Forelimb muscle (tissue), 1 donor: ENCODE results near the gene DNM3. TPM values are rescaled to one million over a fixed set of nuclear protein-coding genes. Genes with fewer than 3 reads are reported as not detected.
A peak's percentile ranks its signal among the peaks of the same experiment; 100 is the strongest.
"Not testable (repeated sequence)": the region's sequence is repeated elsewhere in the genome, so short reads cannot be mapped to it uniquely, and the experiment has no call there.

ENCODE experiments used
- DNase-seq: peaks from one replicate; pipeline ENCODE4 v3.0.0-alpha.2; 2013; ENCODE audit warnings: low read depth
- polyA plus RNA-seq: library from polyadenylated mRNA; unstranded; fragments of 120-200 nt; gene quantifications from one replicate; pipeline ENCODE4 v1.2.1, GENCODE V29; 2013; ENCODE audit not compliant: insufficient read length

The DNM3 gene
- 3.0 TPM for polyA plus RNA-seq

- DNase-seq, result peak; percentile 17
These were observed at the start of gene DNM3 for GRCh38 chr1:171841050-171841910. Gene DNM3 (plus strand): TSS chr1:171841498. CDS start chr1:171841657, 159 bp downstream.

DNA sequence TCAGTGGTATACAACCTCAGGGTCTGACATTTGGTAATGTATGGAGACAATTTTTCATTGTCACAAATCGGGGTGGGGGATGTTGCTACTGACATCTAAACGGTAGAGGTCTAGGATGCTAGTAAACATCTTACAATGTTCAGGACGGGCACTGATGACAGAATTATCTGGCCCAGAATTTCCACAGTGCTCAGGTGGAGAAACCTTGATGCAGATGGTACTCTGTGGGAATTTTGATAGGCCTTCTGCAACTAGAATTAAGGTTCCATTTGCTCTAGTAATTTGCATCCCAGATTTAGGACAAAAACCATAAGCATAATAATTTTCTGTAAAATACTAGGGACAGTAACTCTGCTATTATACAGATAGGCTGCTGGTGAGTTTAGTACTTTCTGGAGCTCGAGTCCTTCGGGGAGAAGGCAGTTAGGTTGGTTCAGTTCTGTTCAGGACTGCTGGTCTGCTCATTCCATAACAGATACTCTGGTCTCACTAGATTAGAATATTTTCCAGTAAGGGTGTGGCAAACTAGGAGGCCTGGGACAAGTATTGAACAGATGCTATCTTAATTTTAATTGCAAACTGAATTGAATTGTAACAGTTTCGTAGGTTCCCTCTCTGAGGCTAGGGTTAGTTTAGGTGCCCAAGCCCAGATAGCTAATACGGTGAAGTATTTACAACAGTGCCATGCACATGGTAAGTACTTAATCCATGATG is 48.5 kb upstream of the DNM3 start:
- DNase-seq, result no peak

DNA sequence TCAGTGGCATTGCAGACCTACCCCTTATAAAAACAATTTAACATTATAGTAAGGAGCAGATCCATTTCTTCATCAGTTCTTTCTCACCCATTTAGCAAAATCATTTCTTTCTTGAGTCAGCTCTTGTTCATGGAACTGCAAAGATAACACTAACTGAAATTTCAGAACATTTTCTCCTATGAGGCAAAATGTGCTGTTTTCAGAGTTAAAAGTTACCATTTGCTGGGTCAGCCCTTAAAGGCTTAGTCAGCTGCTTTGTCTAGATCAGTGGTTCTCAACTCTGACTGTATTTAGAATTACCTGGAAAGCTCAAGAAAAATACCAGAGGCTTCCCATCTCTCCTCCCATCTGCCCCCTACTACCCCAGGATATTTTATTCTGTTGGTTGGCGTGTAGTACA is 47.7 kb upstream of the DNM3 start:
- DNase-seq, result no peak

- no peak for DNase-seq
These were observed 47.2 kb upstream of the DNM3 start for GRCh38 chr1:171794085-171794484.

DNA sequence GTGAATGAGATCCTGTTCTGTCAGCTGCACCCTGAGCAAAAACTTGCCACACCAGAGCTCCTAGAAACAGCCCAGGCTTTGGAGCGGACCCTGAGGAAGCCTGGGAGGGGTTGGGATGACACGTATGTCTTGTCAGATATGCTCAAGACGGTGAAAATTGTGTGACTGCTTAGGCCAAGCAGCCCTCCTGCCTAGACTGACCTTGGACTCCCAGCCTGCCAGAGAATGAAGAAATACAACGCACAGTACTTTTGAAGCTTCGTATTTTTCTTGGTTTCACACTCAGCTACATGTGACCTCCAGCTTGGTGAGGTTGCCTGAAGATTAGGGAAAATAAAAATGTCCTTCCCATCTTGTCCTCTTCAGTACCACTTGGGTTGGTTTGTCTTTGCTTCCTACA is 44.7 kb upstream of the DNM3 start:
- no peak for DNase-seq

DNA sequence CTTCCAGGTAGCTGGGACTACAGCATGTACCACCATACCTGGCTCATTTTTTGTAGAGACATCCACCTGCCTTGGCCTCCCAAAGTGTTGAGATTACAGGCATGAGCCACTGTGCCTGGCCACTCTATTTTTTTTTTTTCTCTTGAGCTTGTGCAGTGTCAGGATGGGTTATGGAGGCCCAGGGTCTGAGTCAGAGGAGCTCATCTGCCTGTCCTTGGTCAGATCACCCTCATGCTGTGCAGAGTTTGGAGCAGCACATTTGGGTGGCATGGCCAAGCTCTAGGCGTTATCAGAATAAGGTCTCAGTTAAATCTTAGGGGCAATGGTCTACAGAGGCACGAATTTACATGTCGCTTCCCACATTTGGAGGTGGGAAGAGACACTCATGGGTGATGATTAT is 43.0 kb upstream of the DNM3 start:
- no peak for DNase-seq

- no peak for DNase-seq
These were observed 42.5 kb upstream of the DNM3 start for GRCh38 chr1:171798765-171799164.

GRCh38 chr1:171799166-171799565 is 42.1 kb upstream of the DNM3 start:
- DNase-seq, result no peak

DNA sequence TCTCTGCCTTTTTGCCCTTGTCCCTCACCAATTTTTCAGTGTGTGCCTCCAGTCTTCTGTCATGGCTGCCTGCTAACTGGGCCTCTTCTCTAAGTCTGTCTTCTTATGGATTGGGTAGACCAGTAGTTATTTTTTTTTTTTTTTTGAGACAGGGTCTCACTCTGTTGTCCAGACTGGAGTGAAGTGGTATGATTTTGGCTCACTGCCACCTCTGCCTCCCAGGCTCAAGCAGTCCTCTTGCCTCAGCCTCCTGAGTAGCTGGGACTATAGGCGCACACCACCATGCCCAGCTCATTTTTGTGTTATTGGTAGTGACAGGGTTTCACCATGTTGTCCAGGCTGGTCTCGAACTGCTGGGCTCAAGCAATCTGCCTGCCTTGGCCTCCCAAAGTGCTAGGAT is 41.6 kb upstream of the DNM3 start:
- DNase-seq, result not testable (repeated sequence)

DNA sequence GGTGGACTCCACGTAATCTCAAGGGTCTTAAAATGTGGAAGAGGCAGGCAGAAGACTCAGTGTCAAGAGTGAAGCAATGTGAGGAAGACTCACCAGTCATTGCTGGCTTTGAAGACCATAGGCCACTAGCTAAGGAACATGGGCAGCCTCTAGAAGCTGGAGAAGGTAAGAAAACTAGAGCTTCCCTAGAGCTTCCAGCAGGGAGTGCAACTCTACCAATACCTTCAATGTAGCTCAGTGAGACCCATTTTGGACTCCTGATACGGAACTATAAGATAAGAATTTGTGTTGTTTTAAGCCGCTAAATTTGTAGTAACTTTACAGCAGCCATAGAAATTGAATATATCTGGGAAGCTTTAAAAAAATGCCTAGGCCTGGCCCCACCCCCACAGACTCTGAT is 41.0 kb upstream of the DNM3 start:
- DNase-seq, result no peak

DNA sequence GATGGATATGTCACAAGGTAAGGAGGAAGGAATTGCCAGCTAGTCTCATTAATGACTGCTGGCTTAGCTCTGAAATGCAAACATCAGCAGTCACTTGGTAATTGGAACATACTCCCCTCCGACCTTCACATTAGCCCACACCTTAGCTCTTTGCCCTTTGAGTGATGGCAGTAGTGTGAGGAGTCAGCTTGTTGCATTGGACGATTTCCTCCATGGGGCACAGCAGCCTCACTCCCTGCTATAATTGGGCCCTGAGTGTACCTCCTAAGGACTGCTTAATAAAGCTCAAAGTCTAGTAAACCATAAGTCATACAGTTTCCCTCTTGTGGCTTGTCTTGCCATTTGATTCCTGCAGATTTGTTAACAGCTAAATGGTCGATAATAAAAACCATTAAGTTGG is 40.4 kb upstream of the DNM3 start:
- DNase-seq, result no peak

- DNase-seq, result no peak
These were observed 39.8 kb upstream of the DNM3 start for GRCh38 chr1:171801487-171801891.

- no peak for DNase-seq
These were observed 39.1 kb upstream of the DNM3 start for GRCh38 chr1:171802207-171802606.

DNA sequence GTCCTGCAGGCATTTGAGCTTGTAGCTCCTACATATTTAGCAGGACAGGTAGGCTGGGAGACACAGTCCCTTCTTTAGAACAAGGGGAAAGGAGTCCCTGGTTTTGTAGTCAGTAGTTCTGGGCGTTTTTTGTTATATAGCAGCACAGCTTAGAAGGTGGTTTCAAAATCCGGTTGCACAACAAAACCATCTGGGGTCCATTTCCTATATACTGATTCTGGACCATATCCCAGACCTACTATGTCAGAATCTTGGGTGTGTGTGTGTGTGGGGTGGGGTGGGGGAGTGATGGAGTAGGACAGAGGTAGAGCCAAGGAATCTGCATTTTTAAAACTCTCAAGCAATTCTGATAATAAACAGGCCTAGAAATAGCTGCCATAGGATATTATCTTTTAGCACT is 38.3 kb upstream of the DNM3 start:
- no peak for DNase-seq

GRCh38 chr1:171803461-171804022 is 37.8 kb upstream of the DNM3 start:
- no peak for DNase-seq

DNA sequence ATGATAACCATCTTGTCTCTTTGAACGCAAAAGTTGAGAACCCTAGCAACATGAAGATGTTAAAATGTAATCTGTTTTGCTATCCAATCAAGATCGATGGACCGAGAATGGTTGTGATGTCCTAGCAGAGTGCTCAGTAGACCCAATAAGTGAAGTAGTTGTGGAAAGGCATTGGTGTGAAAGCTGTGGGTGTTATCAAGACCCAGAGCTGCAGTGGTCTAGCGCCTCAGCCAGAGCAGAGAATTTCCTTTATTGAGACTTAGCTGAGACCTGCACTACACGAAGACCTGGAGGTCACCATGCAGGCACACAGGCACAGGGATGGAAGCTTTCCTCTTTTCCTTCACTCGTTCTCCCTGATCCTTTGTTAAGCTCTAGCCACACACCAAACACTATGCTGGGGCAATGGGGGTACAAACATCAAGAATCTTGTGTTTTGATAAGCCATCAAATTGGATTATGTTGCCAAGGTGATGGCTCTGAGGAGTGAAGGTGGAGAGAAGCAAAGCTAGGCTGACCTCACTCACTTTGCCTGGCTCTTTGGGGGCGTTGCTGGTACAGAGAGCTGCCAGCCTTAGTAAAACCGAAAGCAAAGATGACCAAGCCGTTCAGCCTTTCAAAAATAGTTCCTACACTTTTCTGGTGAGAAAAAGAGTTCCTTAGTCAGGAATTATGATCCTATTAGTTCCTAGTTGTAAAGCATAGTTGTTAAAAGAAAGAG is 35.7 kb upstream of the DNM3 start:
- DNase-seq, result no peak

DNA sequence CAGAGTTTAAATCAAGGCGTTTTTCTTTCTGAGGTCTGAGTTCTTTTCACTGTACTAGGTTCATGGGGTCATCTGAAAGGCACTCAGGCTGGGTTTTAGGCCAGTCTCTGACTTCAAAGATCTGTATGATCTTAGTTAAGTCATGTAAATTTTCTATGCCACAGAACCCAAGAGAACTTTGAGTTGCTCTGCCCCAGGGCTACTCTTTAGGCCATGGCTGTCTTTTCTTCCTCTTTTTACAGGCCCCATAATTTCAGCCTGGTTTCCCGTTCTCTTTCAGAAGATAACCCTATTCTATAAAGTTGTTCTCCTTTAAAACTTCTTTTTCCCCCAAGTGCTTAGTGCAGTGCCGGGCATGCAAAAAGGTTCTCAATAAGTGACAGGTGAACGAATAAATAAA is 33.7 kb upstream of the DNM3 start:
- DNase-seq, result no peak

DNA sequence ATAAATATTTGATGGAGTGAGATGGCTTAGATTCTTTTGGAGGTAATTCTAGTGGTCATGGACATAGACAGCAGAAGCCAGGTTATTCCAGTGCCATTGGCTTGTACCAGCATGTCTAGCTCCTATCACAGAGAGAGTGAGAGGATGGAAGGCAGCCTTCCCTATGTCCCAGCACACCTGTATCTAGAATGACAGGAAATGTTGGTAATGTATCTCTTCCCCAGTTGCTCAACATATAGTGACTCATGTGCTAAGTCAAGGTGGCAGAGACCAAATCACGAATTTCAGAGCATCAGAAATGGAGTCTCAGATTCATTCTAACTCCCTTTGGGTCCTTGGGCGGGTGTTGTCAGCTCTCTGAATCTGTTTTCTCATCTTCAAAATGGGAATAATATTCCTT is 31.5 kb upstream of the DNM3 start:
- no peak for DNase-seq

DNA sequence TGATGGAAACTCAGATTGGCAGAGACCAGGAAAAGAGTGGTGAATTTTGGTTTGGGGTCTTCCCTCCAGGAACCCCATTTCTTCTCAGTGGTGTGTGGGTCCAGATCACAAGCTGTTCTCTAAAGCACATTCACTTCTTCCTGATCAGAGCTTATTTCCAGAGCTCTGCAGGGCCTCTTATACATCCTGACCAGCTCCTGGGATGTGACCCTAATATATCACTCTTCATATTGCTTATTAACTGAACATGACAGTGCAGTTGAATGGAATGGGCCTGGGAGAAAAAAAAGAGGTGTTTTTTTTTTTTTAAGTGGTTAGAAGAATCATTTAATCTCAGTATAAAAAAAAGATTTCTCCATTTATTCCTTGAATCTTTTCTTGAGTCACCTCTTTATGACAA is 29.6 kb upstream of the DNM3 start:
- DNase-seq, result no peak

DNA sequence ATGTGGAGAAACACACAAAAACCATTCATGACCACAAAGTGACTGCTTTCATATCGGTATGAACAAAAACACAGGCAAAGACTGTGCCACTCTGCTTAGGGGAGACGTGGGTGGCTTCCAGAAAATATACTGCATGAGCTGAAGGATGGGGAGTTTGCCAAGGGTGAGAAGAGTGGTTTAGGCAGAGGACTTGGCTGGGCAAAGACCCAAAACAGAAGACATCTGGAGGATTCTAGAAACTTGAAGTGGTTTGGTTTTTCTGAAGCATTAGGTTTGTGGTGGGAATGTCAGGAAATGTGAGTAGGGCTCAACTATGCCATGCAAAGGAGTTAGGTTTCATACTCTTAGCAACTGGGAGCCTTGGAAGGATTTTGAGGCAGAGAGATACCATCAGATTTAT is 26.6 kb upstream of the DNM3 start:
- DNase-seq, result no peak

DNA sequence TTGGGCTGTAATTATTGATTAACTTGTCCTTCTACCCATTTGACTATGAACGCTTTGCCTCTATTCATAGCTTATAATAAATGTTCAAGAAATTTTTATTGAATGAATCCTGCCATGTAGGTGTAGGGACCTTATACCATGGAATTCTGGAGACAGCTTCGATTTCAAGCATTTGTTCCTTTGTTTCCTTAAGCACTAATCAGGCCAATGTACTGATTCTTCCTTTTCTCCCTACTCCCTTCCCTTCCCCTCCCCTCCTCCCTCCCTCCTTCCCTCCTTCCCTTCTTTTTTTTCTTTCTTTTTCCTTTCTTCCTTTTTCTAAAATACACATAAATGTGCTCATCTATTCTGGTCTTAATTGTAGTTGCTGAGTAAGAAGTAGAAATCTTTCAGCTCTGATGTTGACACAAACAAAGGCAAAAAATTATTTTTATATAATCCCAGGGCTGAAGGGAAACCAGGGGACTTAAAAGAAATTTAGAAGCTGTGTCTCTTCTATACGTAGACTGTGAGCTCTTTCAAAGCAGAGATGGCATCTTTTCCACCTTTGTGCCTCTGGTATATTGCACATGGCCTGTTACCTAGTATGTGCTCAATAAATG is 24.9 kb upstream of the DNM3 start:
- DNase-seq, result no peak
